GM23338 (cell line): ENCODE measurements around the gene HACL1.

ENCODE experiments used
- EZH2 ChIP-seq: fragments of 200-600 bp; sonication (generic); IDR thresholded peaks from one replicate; pipeline ENCODE4 v1.8.0; 2017; ENCODE audit warnings: antibody characterized with exemption, mild to moderate bottlenecking, low read depth; ENCODE audit not compliant: unreplicated experiment
- POLR2AphosphoS5 ChIP-seq: IDR thresholded peaks from 2 replicates; pipeline ENCODE4 v1.6.1; 2016; ENCODE audit warnings: antibody characterized with exemption, low read depth
- TF ChIP-seq, protein P1 (sequence below), 2 experiments: fragments of 200-600 bp in 1 of 2; sonication (generic) in 1 of 2; conservative IDR thresholded peaks; 2 replicates each; pipeline versions ENCODE4 v1.5.1 to v1.6.1; 2016 to 2017; ENCODE audit warnings: antibody characterized with exemption in 2 of 2, low read depth in 2 of 2, mild to moderate bottlenecking in 2 of 2, moderate library complexity in 1 of 2

DNA sequence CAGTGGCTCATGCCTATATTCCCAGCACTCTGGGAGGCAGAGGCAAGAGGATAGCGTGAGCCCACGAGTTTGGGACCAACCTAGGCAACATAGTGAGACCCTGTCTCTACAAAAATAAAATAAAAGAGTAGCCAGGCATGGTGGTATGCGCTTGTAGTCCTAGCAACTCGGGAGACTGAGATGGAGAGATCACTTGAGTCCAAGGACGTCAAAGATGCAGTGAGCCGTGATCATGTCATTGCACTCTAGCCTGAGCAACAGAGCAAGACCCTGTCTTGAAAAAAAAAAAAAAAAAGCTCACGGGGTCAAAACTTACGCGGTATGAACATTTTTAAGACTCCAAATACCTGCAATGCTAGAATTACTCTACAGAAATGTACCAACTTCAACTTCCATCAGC, 42.8 kb downstream of the HACL1 start:
- TF ChIP-seq, protein P1, sequence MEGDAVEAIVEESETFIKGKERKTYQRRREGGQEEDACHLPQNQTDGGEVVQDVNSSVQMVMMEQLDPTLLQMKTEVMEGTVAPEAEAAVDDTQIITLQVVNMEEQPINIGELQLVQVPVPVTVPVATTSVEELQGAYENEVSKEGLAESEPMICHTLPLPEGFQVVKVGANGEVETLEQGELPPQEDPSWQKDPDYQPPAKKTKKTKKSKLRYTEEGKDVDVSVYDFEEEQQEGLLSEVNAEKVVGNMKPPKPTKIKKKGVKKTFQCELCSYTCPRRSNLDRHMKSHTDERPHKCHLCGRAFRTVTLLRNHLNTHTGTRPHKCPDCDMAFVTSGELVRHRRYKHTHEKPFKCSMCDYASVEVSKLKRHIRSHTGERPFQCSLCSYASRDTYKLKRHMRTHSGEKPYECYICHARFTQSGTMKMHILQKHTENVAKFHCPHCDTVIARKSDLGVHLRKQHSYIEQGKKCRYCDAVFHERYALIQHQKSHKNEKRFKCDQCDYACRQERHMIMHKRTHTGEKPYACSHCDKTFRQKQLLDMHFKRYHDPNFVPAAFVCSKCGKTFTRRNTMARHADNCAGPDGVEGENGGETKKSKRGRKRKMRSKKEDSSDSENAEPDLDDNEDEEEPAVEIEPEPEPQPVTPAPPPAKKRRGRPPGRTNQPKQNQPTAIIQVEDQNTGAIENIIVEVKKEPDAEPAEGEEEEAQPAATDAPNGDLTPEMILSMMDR (conservative IDR thresholded peaks at IDR 0.05; ENCODE audit: low read depth in 2 of 2): no peak
- TF ChIP-seq POLR2AphosphoS5 (no peak), EZH2 (no peak)
